ENCODE measurements around the gene OR51A4. TPM values are rescaled to one million over a fixed set of nuclear protein-coding genes. Genes with fewer than 3 reads are reported as not detected.

OR51A4 gene
- total RNA-seq, 1 donor = not detected

- TF ChIP-seq CTCF (IDR thresholded peaks at IDR 0.05; ENCODE audit: insufficient read depth, low read depth, low read length) = no peak
- H3K4me3 ChIP-seq (ENCODE audit: low read depth, low read length) = no peak within 1 kb of the TSS
- no peak for DNase-seq (ENCODE audit: low read depth)
Measured at GRCh38 chr11:4924239-4924638, 23.2 kb downstream of the OR51A4 start, which contains the start of gene OR51G1. Gene OR51G1, minus strand, starts transcription at chr11:4924339. Its CDS starts 0 bp downstream, at chr11:4924339.

GRCh38 chr11:4922304-4922703, 25.1 kb downstream of the OR51A4 start:
- H3K4me3 ChIP-seq (ENCODE audit: low read depth, low read length) = no peak overlapping the region
- no peak for TF ChIP-seq CTCF (IDR thresholded peaks at IDR 0.05; ENCODE audit: insufficient read depth, low read depth, low read length)
- DNase-seq (ENCODE audit: low read depth) = no peak

GRCh38 chr11:4921796-4922195, 25.6 kb downstream of the OR51A4 start:
- no peak for DNase-seq (ENCODE audit: low read depth)
- H3K4me3 ChIP-seq (ENCODE audit: low read depth, low read length) = no peak overlapping the region
- TF ChIP-seq CTCF (IDR thresholded peaks at IDR 0.05; ENCODE audit: insufficient read depth, low read depth, low read length) = no peak

- TF ChIP-seq CTCF (IDR thresholded peaks at IDR 0.05; ENCODE audit: insufficient read depth, low read depth, low read length) = no peak
- H3K4me3 ChIP-seq (ENCODE audit: low read depth, low read length) = no peak within 1 kb of the TSS
- no peak for DNase-seq (ENCODE audit: low read depth)
Measured at GRCh38 chr11:4919250-4919649, 28.2 kb downstream of the OR51A4 start, which contains the start of gene OR51G2. Gene OR51G2, minus strand, starts transcription at chr11:4919350. Its CDS starts 3,687 bp downstream, at chr11:4915663.

- no peak for TF ChIP-seq CTCF (IDR thresholded peaks at IDR 0.05; ENCODE audit: insufficient read depth, low read depth, low read length)
- H3K4me3 ChIP-seq (ENCODE audit: low read depth, low read length) = no peak overlapping the region
- DNase-seq (ENCODE audit: low read depth) = no peak
Measured at GRCh38 chr11:4916581-4916980, 30.8 kb downstream of the OR51A4 start.

GRCh38 chr11:4903484-4903883, 43.9 kb downstream of the OR51A4 start, which contains the start of gene OR51A7:
Gene OR51A7, plus strand, starts transcription at chr11:4903783. Its CDS starts 3,587 bp downstream, at chr11:4907370.
- H3K4me3 ChIP-seq (ENCODE audit: low read depth, low read length) = no peak within 1 kb of the TSS
- no peak for DNase-seq (ENCODE audit: low read depth)
- no peak for TF ChIP-seq CTCF (IDR thresholded peaks at IDR 0.05; ENCODE audit: insufficient read depth, low read depth, low read length)

Other genes starting within 250 kb of the OR51A4 start
- gene OR51E2, start 249.8 kb downstream of the OR51A4 start, total RNA-seq = 0.43 and 1.9 TPM in 2 replicates
- gene MMP26, start 242.8 kb downstream of the OR51A4 start, total RNA-seq = not detected in 2 replicates
- gene OR51F1, start 177.7 kb downstream of the OR51A4 start, total RNA-seq = not detected in 2 replicates
- not detected in 2 replicates for gene OR52R1, start 143.2 kb downstream of the OR51A4 start, total RNA-seq
- not detected in 2 replicates for gene OR51F2, start 126.3 kb downstream of the OR51A4 start, total RNA-seq
- gene OR51S1, start 98.4 kb downstream of the OR51A4 start, total RNA-seq = not detected in 2 replicates
- gene OR51T1, start 65.7 kb downstream of the OR51A4 start, total RNA-seq = not detected in 2 replicates
- gene OR51A7, start 43.8 kb downstream of the OR51A4 start, total RNA-seq = not detected in 2 replicates
- not detected in 2 replicates for gene OR51G2, start 28.3 kb downstream of the OR51A4 start, total RNA-seq
- gene OR51G1, start 23.3 kb downstream of the OR51A4 start, total RNA-seq = not detected in 2 replicates
- not detected in 2 replicates for gene OR51A2, start 8.1 kb upstream of the OR51A4 start, total RNA-seq
- gene OR51L1, start 47.2 kb upstream of the OR51A4 start, total RNA-seq = not detected in 2 replicates
- gene OR52J3, start 98.9 kb upstream of the OR51A4 start, total RNA-seq = not detected in 2 replicates
- not detected in 2 replicates for gene OR52E2, start 112.0 kb upstream of the OR51A4 start, total RNA-seq
- gene OR52E1, start 122.0 kb upstream of the OR51A4 start, total RNA-seq = not detected in 2 replicates
- gene OR52A5, start 190.8 kb upstream of the OR51A4 start, total RNA-seq = not detected in 2 replicates
- not detected in 2 replicates for gene OR52A1, start 207.2 kb upstream of the OR51A4 start, total RNA-seq